Right lobe of liver (tissue), 6 donors: ENCODE results near the gene RBM39. TPM values are rescaled to one million over a fixed set of nuclear protein-coding genes. Genes with fewer than 3 reads are reported as not detected.

Source experiments
- ATAC-seq, 4 donors: fragments of 200-7000 bp; cut with Tn5 transposase; one replicate each; pipeline ENCODE4 v1.9.1; 2020; ENCODE audit warnings: mild to moderate bottlenecking in 4 of 4, moderate library complexity in 4 of 4
- DNase-seq, 3 donors: peaks; one replicate each; pipeline ENCODE4 v3.0.0-alpha.2; 2020
- H3K27ac ChIP-seq, 3 donors: fragments of 200-600 bp; one replicate each; pipeline ENCODE4 v1.8.0; 2022
- H3K27me3 ChIP-seq, 2 donors: fragments of 200-600 bp; one replicate each; pipeline ENCODE4 v1.8.0; 2022
- H3K36me3 ChIP-seq, 4 donors: fragments of 200-600 bp; sonication (generic) in 1 of 4; one replicate each; pipeline versions ENCODE4 v1.5.1 to v1.8.0; 2017 to 2022; ENCODE audit warnings: control low read depth in 1 of 4
- H3K4me1 ChIP-seq, 4 donors: fragments of 200-600 bp; sonication (generic) in 1 of 4; one replicate each; pipeline versions ENCODE4 v1.5.1 to v1.8.0; 2017 to 2022; ENCODE audit warnings: control low read depth in 1 of 4
- H3K4me3 ChIP-seq, 3 donors: fragments of 200-600 bp; one replicate each; pipeline ENCODE4 v1.8.0; 2022
- H3K9me3 ChIP-seq, 4 donors: fragments of 200-600 bp; sonication (generic) in 1 of 4; one replicate each; pipeline versions ENCODE4 v1.5.1 to v1.8.0; 2017 to 2022; ENCODE audit warnings: control low read depth in 1 of 4
- CTCF ChIP-seq, 4 donors: fragments of 200-600 bp in 3 of 4; fragments of 450-650 bp in 1 of 4; IDR thresholded peaks; one replicate each; pipeline versions ENCODE4 v1.5.1 to v1.8.0; 2016 to 2022; ENCODE audit warnings: antibody characterized with exemption in 4 of 4, mild to moderate bottlenecking in 2 of 4
- POLR2A ChIP-seq: fragments of 450-650 bp; IDR thresholded peaks from one replicate; pipeline ENCODE4 v1.6.1; 2017; ENCODE audit warnings: antibody characterized with exemption, mild to moderate bottlenecking
- whole genome bisulfite sequencing: methylation state at CpG from one replicate; pipeline ENCODE4 v1.1.6; 2018; ENCODE audit warnings: low coverage, low lambda C conversion rate; ENCODE audit not compliant: insufficient coverage; ENCODE audit errors: missing lambda C conversion rate; 5-methylcytosine and 5-hydroxymethylcytosine counted together
- intact Hi-C, 2 donors: fragments of 100-400 bp; cut with DNase I; formaldehyde crosslinking; loops; one replicate each; pipeline versions ENCODE4 v1.11.2 to v1.14.1; 2022
- total RNA-seq, 6 experiments: library from RNA; depleted of rRNA in 2 of 6; stranded (reverse); fragments of >200 nt in 2 of 6; fragmentation: NEBNext Ultra II Directional in 3 of 6; extraction: Animal tissue kit (Norgen Biotek cat#: 25700) in 3 of 6; gene quantifications; one replicate each; pipeline versions ENCODE4 v1.1.0 to v1.2.4, GENCODE V29; 2016 to 2023
- donor health status: DM: no; HTN: yes; CAD: no.
- donor health status: DM: no; HTN: no; CAD: no.
- donor health status: DM: no; HTN: no; CAD: no.
- donor health status: DM: no; HTN: yes; CAD: no.
- donor health status: DM: no; HTN: yes; CAD: no.

RBM39 gene
- total RNA-seq, 6 experiments from 2014 or later, result 86.4 to 166 (median 120) TPM

DNA sequence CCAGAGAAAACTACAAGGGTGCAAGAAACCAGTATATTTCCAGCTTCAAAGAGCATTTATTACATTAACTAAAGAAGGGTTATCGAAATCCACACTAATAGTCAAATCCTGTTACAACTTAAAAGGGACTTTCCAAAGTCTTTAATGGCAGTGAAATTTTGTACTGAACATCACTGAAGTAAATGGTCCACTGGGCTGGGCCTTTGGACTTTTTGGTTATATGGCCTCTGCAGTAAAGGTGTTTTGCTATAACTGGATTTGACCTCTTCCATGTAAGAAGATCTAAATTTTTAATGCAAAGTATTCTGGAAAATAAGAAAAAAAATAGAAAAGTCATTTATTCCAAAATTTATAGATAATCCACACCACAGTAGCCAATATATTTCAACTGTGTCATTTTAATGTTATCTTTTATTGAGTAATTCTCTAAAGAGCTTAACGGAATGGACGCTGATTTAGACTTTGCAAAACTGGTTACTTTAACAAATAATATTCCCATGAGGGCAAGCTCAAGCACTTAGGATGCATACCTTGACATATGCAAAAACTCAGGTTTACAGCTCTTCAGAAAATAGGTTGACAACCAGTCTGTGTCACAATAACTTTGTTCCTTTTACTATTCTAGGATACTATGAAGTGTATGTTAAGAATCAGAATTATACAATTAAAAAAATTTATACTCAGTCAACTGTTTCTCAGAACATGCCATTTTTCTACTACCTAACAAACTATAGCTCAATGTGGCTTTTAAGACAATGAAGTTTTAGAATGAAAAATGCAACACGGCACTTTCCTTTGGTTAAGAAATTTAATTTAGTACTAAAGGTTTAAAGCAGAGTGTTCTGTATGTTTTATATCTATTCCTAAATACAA, 7.0 kb downstream of the RBM39 start:
- intact Hi-C loops, result no loop called here
- WGBS, result 46% methylated on average over 4 of the region's 4 CpGs
- TF ChIP-seq CTCF (IDR thresholded peaks at IDR 0.05) (no peak), POLR2A (no peak)
- peaks cover 10 to 98% (median 75%) of the 10 kb centered on the region in 4 donors for H3K36me3 ChIP-seq
- H3K4me3 ChIP-seq, result no peak overlapping the region
- peaks cover 0 to 52% (median 21%) of the 10 kb centered on the region in 4 donors for H3K4me1 ChIP-seq
- H3K27me3 ChIP-seq, result no peaks in the 10 kb centered on the region
- ATAC-seq, result no peak
- H3K27ac ChIP-seq, result no peak overlapping the region
- H3K9me3 ChIP-seq, result no peaks in the 10 kb centered on the region
- no peak for DNase-seq

GRCh38 chr20:35734374-35734773, 7.7 kb downstream of the RBM39 start:
- no peak overlapping the region for H3K27ac ChIP-seq
- no peak for ATAC-seq
- peaks cover 10 to 98% (median 77%) of the 10 kb centered on the region in 4 donors for H3K36me3 ChIP-seq
- peaks cover 0 to 46% (median 18%) of the 10 kb centered on the region in 4 donors for H3K4me1 ChIP-seq
- DNase-seq, result no peak
- H3K9me3 ChIP-seq, result no peaks in the 10 kb centered on the region
- no peak overlapping the region for H3K4me3 ChIP-seq
- intact Hi-C loops, result no loop called here
- no peak for TF ChIP-seq CTCF (IDR thresholded peaks at IDR 0.05)
- no peak for TF ChIP-seq POLR2A
- no peaks in the 10 kb centered on the region for H3K27me3 ChIP-seq

DNA sequence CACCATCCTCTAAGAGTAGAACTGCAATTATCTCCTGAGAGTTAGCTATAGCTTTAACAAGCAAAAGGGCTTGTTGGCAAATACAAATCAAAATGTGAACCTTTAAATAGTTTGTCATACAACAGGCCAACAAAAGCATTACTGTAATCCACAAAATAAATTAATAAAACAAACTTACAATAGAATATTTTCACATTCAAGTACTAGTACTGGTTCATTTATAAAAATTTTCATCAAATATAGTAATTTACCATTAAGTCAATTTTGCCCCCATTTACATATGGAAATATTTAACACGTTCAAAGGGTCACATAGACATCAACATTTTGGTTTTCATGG, 9.4 kb downstream of the RBM39 start:
- no peak for TF ChIP-seq POLR2A
- TF ChIP-seq CTCF (IDR thresholded peaks at IDR 0.05), result no peak
- Histone ChIP-seq H3K4me3 (no peak overlapping the region), H3K27ac (no peak overlapping the region), H3K27me3 (no peaks in the 10 kb centered on the region), H3K9me3 (no peaks in the 10 kb centered on the region), H3K4me1 (peaks cover 0 to 31% (median 10%) of the 10 kb centered on the region in 4 donors), H3K36me3 (peaks cover 10 to 98% (median 81%) of the 10 kb centered on the region in 4 donors)
- intact Hi-C loops, result no loop called here
- 56% methylated on average over 1 of the region's 1 CpG for WGBS
- ATAC-seq (no peak), DNase-seq (no peak)

GRCh38 chr20:35731862-35732643, 10.0 kb downstream of the RBM39 start:
- intact Hi-C loops, result no loop called here
- 80% methylated on average over 21 of the region's 24 CpGs for WGBS
- no peak overlapping the region for H3K4me3 ChIP-seq

More at GRCh38 chr20:35731862-35732643, 10.0 kb downstream of the RBM39 start:
- DNase-seq (no peak), ATAC-seq (no peak)
- H3K27ac ChIP-seq, result no peak overlapping the region
- peaks cover 10 to 98% (median 83%) of the 10 kb centered on the region in 4 donors for H3K36me3 ChIP-seq
- H3K4me1 ChIP-seq, result peaks cover 0 to 31% (median 10%) of the 10 kb centered on the region in 4 donors
- no peaks in the 10 kb centered on the region for H3K9me3 ChIP-seq
- H3K27me3 ChIP-seq, result no peaks in the 10 kb centered on the region
- no peak for TF ChIP-seq POLR2A
- no peak for TF ChIP-seq CTCF (IDR thresholded peaks at IDR 0.05)
